Left cardiac atrium (tissue), 4 donors: ENCODE results near the gene PSMC2. TPM values are rescaled to one million over a fixed set of nuclear protein-coding genes. Genes with fewer than 3 reads are reported as not detected.
"Not testable (repeated sequence)": the region's sequence is repeated elsewhere in the genome, so short reads cannot be mapped to it uniquely, and the experiment has no call there.

ENCODE experiments used
- ATAC-seq, 2 donors: fragments of 200-7000 bp; cut with Tn5 transposase; one replicate each; pipeline ENCODE4 v1.9.1; 2020; ENCODE audit warnings: mild to moderate bottlenecking in 2 of 2, moderate library complexity in 2 of 2
- DNase-seq: peaks from one replicate; pipeline ENCODE4 v3.0.0-alpha.2; 2020
- intact Hi-C, 2 donors: fragments of 100-400 bp; cut with DNase I; formaldehyde crosslinking; loops; one replicate each; pipeline versions ENCODE4 v1.14.1 to v1.15.1; 2022 to 2023
- total RNA-seq, 2 donors: library from RNA; stranded (reverse); fragmentation: NEBNext Ultra II Directional; extraction: Animal tissue kit (Norgen Biotek cat#: 25700); gene quantifications; one replicate each; pipeline ENCODE4 v1.2.1, GENCODE V29; 2021
- donor health status: DM: no; HTN: yes; CAD: no.
- donor health status: DM: no; HTN: yes; CAD: no; lungs with severe emphysema.
- donor health status: DM: yes; HTN: yes; CAD: no.
- donor health status: Dilated cardiomyopathy.

The PSMC2 gene
- total RNA-seq, 2 donors from 2014 or later = 105 to 115 TPM

GRCh38 chr7:103349805-103350204, 2.4 kb downstream of the PSMC2 start:
- intact Hi-C loops = loop anchor here in 1 of 2 donors (5.0 kb wide), 1 partner anchor 38 kb away; no protein-coding TSS in a partner anchor
- no peak for DNase-seq

GRCh38 chr7:103369432-103369831, 22.0 kb downstream of the PSMC2 start:
- ATAC-seq (no peak), DNase-seq (no peak)
- intact Hi-C loops = no loop called here

More at GRCh38 chr7:103349805-103350204, 2.4 kb downstream of the PSMC2 start:
- no peak for ATAC-seq

- DNase-seq = no peak
- ATAC-seq = no peak
- intact Hi-C loops = no loop called here
Measured at GRCh38 chr7:103373866-103374643, 26.6 kb downstream of the PSMC2 start.

- intact Hi-C loops = no loop called here
- ATAC-seq (no peak), DNase-seq (no peak)
Measured at GRCh38 chr7:103379270-103379975, 32.0 kb downstream of the PSMC2 start.

GRCh38 chr7:103380395-103381191, 33.1 kb downstream of the PSMC2 start:
- ATAC-seq (no peak), DNase-seq (no peak)
- intact Hi-C loops = no loop called here

GRCh38 chr7:103381280-103382031, 34.0 kb downstream of the PSMC2 start:
- intact Hi-C loops = no loop called here
- no peak for ATAC-seq
- DNase-seq = no peak

GRCh38 chr7:103382032-103382402, 34.6 kb downstream of the PSMC2 start:
- DNase-seq (no peak), ATAC-seq (no peak)
- intact Hi-C loops = no loop called here

GRCh38 chr7:103387242-103387641, 39.8 kb downstream of the PSMC2 start:
- no peak for DNase-seq
- intact Hi-C loops = no loop called here
- ATAC-seq = no peak

GRCh38 chr7:103388469-103389140, 41.2 kb downstream of the PSMC2 start:
- ATAC-seq (no peak), DNase-seq (no peak)
- intact Hi-C loops = no loop called here

GRCh38 chr7:103389263-103389662, 41.8 kb downstream of the PSMC2 start:
- DNase-seq = no peak
- intact Hi-C loops = no loop called here
- no peak for ATAC-seq

GRCh38 chr7:103391150-103391549, 43.7 kb downstream of the PSMC2 start:
- ATAC-seq (no peak), DNase-seq (no peak)
- intact Hi-C loops = no loop called here

GRCh38 chr7:103391976-103392375, 44.5 kb downstream of the PSMC2 start:
- no peak for ATAC-seq

GRCh38 chr7:103394566-103394965, 47.1 kb downstream of the PSMC2 start:
- ATAC-seq (no peak), DNase-seq (no peak)
- intact Hi-C loops = no loop called here

More at GRCh38 chr7:103391976-103392375, 44.5 kb downstream of the PSMC2 start:
- DNase-seq = no peak
- intact Hi-C loops = no loop called here

- DNase-seq = no peak
- no peak for ATAC-seq
- intact Hi-C loops = no loop called here
Measured at GRCh38 chr7:103395071-103395470, 47.6 kb downstream of the PSMC2 start.

- intact Hi-C loops = no loop called here
- ATAC-seq = no peak
Measured at GRCh38 chr7:103396471-103396870, 49.0 kb downstream of the PSMC2 start.

GRCh38 chr7:103398483-103399127, 51.2 kb downstream of the PSMC2 start:
- DNase-seq (no peak), ATAC-seq (no peak)
- intact Hi-C loops = no loop called here

More at GRCh38 chr7:103396471-103396870, 49.0 kb downstream of the PSMC2 start:
- DNase-seq = no peak

- DNase-seq, intact Hi-C loops, ATAC-seq: not testable (repeated sequence)
Measured at GRCh38 chr7:103399687-103400086, 52.2 kb downstream of the PSMC2 start.
